ENCODE results near the gene ENDOG. TPM values are rescaled to one million over a fixed set of nuclear protein-coding genes. Genes with fewer than 3 reads are reported as not detected.
A peak's percentile ranks its signal among the peaks of the same experiment; 100 is the strongest.

The ENDOG gene
- total RNA-seq, 1 experiment from 2014 or later: 25.8 TPM

DNA sequence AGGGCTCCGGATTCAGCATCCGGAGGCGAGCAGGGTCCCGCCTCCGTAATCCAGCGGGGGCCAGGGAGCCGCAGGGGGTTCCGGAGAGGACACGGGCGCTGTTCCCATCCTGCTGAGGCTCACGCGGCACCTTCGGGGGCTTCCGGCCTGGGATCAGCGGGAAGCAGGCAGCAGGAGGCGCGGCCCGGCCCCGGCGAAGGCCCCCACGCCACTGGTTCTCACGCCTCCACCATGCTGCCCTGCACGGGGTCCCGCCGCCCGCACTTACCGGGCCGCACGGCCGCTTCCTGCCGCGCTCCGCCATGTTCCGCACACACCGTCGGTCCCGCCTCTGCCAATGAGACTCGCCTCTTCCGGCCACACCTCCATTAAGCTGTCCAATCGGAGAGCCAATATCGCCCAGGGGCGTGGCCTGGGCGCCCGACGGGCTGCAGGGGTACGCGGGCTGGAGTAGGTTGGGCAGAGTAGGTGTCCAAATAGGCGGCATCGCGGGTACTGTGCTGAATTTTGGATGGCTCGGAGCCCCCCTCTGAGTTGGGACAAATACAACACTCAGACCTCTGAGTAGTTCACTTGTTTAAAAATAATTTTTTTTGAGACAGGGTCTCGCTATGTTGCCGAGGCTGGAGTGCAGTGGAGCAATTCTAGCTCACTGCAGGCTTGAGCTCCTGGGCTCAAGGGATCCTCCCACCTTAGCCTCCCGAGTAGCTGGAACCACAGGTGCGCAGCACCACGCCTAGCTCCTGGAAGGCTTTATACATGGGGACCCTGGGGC is 11.4 kb downstream of the ENDOG start, which contains the start of gene SPOUT1 (continued):
- TF ChIP-seq CBFB (CRISPR knock-in tag; IDR thresholded peaks at IDR 0.05; ENCODE audit: low read depth) (no peak), EMX1 (CRISPR knock-in tag; IDR thresholded peaks at IDR 0.05) (no peak; the same call in 1 of the 2 replicates), NFATC4 (CRISPR knock-in tag; IDR thresholded peaks at IDR 0.05) (no peak), TCF7 (CRISPR knock-in tag; IDR thresholded peaks at IDR 0.05; ENCODE audit: low read depth) (peak; percentile 60; the same call in 1 of the 2 replicates), PRRX2 (CRISPR knock-in tag; IDR thresholded peaks at IDR 0.05) (no peak), ZNF396 (CRISPR knock-in tag; IDR thresholded peaks at IDR 0.05; ENCODE audit: borderline replicate concordance) (no peak), ZNF232 (CRISPR knock-in tag; IDR thresholded peaks at IDR 0.05) (no peak; the same call in 1 of the 2 replicates), GTF2I (CRISPR knock-in tag; conservative IDR thresholded peaks at IDR 0.05) (no peak), JAZF1 (CRISPR knock-in tag; IDR thresholded peaks at IDR 0.05) (no peak), TP53 (CRISPR knock-in tag; IDR thresholded peaks at IDR 0.05) (no peak), FOXK1 (CRISPR knock-in tag; IDR thresholded peaks at IDR 0.05) (peak; percentile 88), KAT7 (CRISPR knock-in tag; IDR thresholded peaks at IDR 0.05; ENCODE audit: borderline replicate concordance) (peak; percentile 68; the same call in 1 of the 2 replicates), GABPB1 (CRISPR knock-in tag; IDR thresholded peaks at IDR 0.05) (peak; percentile 45; the same call in 1 of the 2 replicates), ZNF263 (CRISPR knock-in tag; IDR thresholded peaks at IDR 0.05; ENCODE audit: low read depth) (no peak; the same call in 1 of the 2 replicates), ZNF317 (CRISPR knock-in tag; IDR thresholded peaks at IDR 0.05; ENCODE audit: borderline replicate concordance, low read depth) (no peak)
- TF ChIP-seq, protein P1, sequence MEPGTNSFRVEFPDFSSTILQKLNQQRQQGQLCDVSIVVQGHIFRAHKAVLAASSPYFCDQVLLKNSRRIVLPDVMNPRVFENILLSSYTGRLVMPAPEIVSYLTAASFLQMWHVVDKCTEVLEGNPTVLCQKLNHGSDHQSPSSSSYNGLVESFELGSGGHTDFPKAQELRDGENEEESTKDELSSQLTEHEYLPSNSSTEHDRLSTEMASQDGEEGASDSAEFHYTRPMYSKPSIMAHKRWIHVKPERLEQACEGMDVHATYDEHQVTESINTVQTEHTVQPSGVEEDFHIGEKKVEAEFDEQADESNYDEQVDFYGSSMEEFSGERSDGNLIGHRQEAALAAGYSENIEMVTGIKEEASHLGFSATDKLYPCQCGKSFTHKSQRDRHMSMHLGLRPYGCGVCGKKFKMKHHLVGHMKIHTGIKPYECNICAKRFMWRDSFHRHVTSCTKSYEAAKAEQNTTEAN (CRISPR knock-in tag; IDR thresholded peaks at IDR 0.05): peak; percentile 93
- TF ChIP-seq, protein P2, sequence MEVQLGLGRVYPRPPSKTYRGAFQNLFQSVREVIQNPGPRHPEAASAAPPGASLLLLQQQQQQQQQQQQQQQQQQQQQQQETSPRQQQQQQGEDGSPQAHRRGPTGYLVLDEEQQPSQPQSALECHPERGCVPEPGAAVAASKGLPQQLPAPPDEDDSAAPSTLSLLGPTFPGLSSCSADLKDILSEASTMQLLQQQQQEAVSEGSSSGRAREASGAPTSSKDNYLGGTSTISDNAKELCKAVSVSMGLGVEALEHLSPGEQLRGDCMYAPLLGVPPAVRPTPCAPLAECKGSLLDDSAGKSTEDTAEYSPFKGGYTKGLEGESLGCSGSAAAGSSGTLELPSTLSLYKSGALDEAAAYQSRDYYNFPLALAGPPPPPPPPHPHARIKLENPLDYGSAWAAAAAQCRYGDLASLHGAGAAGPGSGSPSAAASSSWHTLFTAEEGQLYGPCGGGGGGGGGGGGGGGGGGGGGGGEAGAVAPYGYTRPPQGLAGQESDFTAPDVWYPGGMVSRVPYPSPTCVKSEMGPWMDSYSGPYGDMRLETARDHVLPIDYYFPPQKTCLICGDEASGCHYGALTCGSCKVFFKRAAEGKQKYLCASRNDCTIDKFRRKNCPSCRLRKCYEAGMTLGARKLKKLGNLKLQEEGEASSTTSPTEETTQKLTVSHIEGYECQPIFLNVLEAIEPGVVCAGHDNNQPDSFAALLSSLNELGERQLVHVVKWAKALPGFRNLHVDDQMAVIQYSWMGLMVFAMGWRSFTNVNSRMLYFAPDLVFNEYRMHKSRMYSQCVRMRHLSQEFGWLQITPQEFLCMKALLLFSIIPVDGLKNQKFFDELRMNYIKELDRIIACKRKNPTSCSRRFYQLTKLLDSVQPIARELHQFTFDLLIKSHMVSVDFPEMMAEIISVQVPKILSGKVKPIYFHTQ (CRISPR knock-in tag; IDR thresholded peaks at IDR 0.05): no peak
- TF ChIP-seq, protein P3, sequence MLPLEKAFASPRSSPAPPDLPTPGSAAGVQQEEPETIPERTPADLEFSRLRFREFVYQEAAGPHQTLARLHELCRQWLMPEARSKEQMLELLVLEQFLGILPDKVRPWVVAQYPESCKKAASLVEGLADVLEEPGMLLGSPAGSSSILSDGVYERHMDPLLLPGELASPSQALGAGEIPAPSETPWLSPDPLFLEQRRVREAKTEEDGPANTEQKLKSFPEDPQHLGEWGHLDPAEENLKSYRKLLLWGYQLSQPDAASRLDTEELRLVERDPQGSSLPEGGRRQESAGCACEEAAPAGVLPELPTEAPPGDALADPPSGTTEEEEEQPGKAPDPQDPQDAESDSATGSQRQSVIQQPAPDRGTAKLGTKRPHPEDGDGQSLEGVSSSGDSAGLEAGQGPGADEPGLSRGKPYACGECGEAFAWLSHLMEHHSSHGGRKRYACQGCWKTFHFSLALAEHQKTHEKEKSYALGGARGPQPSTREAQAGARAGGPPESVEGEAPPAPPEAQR (CRISPR knock-in tag; IDR thresholded peaks at IDR 0.05): no peak
- TF ChIP-seq, protein P4, sequence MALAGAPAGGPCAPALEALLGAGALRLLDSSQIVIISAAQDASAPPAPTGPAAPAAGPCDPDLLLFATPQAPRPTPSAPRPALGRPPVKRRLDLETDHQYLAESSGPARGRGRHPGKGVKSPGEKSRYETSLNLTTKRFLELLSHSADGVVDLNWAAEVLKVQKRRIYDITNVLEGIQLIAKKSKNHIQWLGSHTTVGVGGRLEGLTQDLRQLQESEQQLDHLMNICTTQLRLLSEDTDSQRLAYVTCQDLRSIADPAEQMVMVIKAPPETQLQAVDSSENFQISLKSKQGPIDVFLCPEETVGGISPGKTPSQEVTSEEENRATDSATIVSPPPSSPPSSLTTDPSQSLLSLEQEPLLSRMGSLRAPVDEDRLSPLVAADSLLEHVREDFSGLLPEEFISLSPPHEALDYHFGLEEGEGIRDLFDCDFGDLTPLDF (CRISPR knock-in tag; IDR thresholded peaks at IDR 0.05): 0 out of 2 replicates have a peak, but pooled peaks have one; percentile 22
- TF ChIP-seq, protein P5, sequence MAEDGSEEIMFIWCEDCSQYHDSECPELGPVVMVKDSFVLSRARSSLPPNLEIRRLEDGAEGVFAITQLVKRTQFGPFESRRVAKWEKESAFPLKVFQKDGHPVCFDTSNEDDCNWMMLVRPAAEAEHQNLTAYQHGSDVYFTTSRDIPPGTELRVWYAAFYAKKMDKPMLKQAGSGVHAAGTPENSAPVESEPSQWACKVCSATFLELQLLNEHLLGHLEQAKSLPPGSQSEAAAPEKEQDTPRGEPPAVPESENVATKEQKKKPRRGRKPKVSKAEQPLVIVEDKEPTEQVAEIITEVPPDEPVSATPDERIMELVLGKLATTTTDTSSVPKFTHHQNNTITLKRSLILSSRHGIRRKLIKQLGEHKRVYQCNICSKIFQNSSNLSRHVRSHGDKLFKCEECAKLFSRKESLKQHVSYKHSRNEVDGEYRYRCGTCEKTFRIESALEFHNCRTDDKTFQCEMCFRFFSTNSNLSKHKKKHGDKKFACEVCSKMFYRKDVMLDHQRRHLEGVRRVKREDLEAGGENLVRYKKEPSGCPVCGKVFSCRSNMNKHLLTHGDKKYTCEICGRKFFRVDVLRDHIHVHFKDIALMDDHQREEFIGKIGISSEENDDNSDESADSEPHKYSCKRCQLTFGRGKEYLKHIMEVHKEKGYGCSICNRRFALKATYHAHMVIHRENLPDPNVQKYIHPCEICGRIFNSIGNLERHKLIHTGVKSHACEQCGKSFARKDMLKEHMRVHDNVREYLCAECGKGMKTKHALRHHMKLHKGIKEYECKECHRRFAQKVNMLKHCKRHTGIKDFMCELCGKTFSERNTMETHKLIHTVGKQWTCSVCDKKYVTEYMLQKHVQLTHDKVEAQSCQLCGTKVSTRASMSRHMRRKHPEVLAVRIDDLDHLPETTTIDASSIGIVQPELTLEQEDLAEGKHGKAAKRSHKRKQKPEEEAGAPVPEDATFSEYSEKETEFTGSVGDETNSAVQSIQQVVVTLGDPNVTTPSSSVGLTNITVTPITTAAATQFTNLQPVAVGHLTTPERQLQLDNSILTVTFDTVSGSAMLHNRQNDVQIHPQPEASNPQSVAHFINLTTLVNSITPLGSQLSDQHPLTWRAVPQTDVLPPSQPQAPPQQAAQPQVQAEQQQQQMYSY (CRISPR knock-in tag; IDR thresholded peaks at IDR 0.05): peak; percentile 32; the same call in 1 of the 2 replicates
- TF ChIP-seq, protein P6, sequence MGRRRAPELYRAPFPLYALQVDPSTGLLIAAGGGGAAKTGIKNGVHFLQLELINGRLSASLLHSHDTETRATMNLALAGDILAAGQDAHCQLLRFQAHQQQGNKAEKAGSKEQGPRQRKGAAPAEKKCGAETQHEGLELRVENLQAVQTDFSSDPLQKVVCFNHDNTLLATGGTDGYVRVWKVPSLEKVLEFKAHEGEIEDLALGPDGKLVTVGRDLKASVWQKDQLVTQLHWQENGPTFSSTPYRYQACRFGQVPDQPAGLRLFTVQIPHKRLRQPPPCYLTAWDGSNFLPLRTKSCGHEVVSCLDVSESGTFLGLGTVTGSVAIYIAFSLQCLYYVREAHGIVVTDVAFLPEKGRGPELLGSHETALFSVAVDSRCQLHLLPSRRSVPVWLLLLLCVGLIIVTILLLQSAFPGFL (CRISPR knock-in tag; IDR thresholded peaks at IDR 0.05; ENCODE audit: borderline replicate concordance): no peak
- TF ChIP-seq, protein P7, sequence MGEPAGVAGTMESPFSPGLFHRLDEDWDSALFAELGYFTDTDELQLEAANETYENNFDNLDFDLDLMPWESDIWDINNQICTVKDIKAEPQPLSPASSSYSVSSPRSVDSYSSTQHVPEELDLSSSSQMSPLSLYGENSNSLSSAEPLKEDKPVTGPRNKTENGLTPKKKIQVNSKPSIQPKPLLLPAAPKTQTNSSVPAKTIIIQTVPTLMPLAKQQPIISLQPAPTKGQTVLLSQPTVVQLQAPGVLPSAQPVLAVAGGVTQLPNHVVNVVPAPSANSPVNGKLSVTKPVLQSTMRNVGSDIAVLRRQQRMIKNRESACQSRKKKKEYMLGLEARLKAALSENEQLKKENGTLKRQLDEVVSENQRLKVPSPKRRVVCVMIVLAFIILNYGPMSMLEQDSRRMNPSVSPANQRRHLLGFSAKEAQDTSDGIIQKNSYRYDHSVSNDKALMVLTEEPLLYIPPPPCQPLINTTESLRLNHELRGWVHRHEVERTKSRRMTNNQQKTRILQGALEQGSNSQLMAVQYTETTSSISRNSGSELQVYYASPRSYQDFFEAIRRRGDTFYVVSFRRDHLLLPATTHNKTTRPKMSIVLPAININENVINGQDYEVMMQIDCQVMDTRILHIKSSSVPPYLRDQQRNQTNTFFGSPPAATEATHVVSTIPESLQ (CRISPR knock-in tag; IDR thresholded peaks at IDR 0.05): no peak
- TF ChIP-seq, protein P8, sequence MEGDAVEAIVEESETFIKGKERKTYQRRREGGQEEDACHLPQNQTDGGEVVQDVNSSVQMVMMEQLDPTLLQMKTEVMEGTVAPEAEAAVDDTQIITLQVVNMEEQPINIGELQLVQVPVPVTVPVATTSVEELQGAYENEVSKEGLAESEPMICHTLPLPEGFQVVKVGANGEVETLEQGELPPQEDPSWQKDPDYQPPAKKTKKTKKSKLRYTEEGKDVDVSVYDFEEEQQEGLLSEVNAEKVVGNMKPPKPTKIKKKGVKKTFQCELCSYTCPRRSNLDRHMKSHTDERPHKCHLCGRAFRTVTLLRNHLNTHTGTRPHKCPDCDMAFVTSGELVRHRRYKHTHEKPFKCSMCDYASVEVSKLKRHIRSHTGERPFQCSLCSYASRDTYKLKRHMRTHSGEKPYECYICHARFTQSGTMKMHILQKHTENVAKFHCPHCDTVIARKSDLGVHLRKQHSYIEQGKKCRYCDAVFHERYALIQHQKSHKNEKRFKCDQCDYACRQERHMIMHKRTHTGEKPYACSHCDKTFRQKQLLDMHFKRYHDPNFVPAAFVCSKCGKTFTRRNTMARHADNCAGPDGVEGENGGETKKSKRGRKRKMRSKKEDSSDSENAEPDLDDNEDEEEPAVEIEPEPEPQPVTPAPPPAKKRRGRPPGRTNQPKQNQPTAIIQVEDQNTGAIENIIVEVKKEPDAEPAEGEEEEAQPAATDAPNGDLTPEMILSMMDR (IDR thresholded peaks at IDR 0.05): no peak

Data from WTC11 (cell line).